HG03025 (cell line): ENCODE measurements around the gene DCUN1D2.

Experiments
- ATAC-seq: cut with Tn5 transposase; IDR thresholded peaks from one replicate; pipeline ENCODE4 v1.9.1; 2021; ENCODE audit warnings: mild to moderate bottlenecking, moderate library complexity; ENCODE audit not compliant: unreplicated experiment, low FRiP score

Gene DCUN1D2

GRCh38 chr13:113428469-113428865 lies 62.0 kb downstream of the DCUN1D2 start:
- no peak for ATAC-seq

GRCh38 chr13:113427562-113428468 lies 62.7 kb downstream of the DCUN1D2 start:
- ATAC-seq: no peak

- no peak for ATAC-seq
Observed at GRCh38 chr13:113426591-113426986, 63.9 kb downstream of the DCUN1D2 start.

GRCh38 chr13:113425941-113426590 lies 64.4 kb downstream of the DCUN1D2 start:
- no peak for ATAC-seq

GRCh38 chr13:113423520-113424163 lies 66.9 kb downstream of the DCUN1D2 start:
- ATAC-seq: no peak

- ATAC-seq: no peak
Observed at GRCh38 chr13:113422807-113423519, 67.5 kb downstream of the DCUN1D2 start.

GRCh38 chr13:113421673-113422270 lies 68.7 kb downstream of the DCUN1D2 start:
- ATAC-seq: no peak

GRCh38 chr13:113420833-113421600 lies 69.5 kb downstream of the DCUN1D2 start:
- no peak for ATAC-seq

GRCh38 chr13:113420232-113420631 lies 70.3 kb downstream of the DCUN1D2 start:
- ATAC-seq: no peak

GRCh38 chr13:113419531-113420193 lies 70.8 kb downstream of the DCUN1D2 start:
- ATAC-seq: no peak

- ATAC-seq: no peak
Observed at GRCh38 chr13:113418722-113419049, 71.8 kb downstream of the DCUN1D2 start.

- no peak for ATAC-seq
Observed at GRCh38 chr13:113417836-113418721, 72.4 kb downstream of the DCUN1D2 start.

GRCh38 chr13:113417008-113417751 lies 73.3 kb downstream of the DCUN1D2 start:
- no peak for ATAC-seq

GRCh38 chr13:113415825-113416224 lies 74.7 kb downstream of the DCUN1D2 start:
- no peak for ATAC-seq

GRCh38 chr13:113415032-113415431 lies 75.5 kb downstream of the DCUN1D2 start:
- ATAC-seq: no peak

GRCh38 chr13:113414335-113414734 lies 76.2 kb downstream of the DCUN1D2 start:
- no peak for ATAC-seq

GRCh38 chr13:113413898-113414282 lies 76.6 kb downstream of the DCUN1D2 start:
- ATAC-seq: no peak
